22Rv1 (cell line): Measurements from ENCODE around the gene CDC42EP4.

Experiments
- H3K27ac ChIP-seq: fragments of 450-650 bp; 2 replicates; pipeline ENCODE4 v1.5.1; 2017
- ZFX ChIP-seq: fragments of 450-650 bp; IDR thresholded peaks from 2 replicates; pipeline ENCODE4 v1.6.1; 2017; ENCODE audit warnings: antibody characterized with exemption, borderline replicate concordance
- TF ChIP-seq, protein P1 (sequence below): fragments of 450-650 bp; IDR thresholded peaks from 2 replicates; pipeline ENCODE4 v1.5.1; 2017; ENCODE audit warnings: mild to moderate bottlenecking

Gene CDC42EP4

DNA sequence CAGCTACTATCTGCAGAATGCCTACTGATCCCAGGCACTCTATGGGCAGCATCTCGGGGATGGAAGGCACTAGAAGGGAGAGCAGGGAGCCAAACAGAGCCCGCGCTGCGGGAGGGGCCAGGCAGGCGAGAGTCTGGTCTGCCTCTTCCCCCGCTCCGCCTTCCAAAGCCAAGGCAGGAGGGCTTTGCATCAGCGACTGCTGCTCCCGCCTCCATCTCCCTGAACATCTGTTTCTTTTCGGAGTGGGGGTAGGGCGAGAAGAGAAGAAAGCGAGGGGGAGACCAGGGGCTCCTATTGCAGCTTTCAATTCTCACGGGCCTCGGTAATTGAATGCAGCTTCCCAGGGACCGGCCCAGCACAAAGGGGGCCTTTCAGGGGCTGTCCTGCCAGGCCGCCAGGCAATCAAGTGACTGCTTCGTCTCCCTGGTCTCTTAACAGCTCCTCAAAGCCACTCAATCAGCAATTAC, 31.4 kb upstream of the CDC42EP4 start:
- TF ChIP-seq, protein P1, sequence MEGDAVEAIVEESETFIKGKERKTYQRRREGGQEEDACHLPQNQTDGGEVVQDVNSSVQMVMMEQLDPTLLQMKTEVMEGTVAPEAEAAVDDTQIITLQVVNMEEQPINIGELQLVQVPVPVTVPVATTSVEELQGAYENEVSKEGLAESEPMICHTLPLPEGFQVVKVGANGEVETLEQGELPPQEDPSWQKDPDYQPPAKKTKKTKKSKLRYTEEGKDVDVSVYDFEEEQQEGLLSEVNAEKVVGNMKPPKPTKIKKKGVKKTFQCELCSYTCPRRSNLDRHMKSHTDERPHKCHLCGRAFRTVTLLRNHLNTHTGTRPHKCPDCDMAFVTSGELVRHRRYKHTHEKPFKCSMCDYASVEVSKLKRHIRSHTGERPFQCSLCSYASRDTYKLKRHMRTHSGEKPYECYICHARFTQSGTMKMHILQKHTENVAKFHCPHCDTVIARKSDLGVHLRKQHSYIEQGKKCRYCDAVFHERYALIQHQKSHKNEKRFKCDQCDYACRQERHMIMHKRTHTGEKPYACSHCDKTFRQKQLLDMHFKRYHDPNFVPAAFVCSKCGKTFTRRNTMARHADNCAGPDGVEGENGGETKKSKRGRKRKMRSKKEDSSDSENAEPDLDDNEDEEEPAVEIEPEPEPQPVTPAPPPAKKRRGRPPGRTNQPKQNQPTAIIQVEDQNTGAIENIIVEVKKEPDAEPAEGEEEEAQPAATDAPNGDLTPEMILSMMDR = no peak
- no peak for TF ChIP-seq ZFX
- H3K27ac ChIP-seq = no peak overlapping the region

DNA sequence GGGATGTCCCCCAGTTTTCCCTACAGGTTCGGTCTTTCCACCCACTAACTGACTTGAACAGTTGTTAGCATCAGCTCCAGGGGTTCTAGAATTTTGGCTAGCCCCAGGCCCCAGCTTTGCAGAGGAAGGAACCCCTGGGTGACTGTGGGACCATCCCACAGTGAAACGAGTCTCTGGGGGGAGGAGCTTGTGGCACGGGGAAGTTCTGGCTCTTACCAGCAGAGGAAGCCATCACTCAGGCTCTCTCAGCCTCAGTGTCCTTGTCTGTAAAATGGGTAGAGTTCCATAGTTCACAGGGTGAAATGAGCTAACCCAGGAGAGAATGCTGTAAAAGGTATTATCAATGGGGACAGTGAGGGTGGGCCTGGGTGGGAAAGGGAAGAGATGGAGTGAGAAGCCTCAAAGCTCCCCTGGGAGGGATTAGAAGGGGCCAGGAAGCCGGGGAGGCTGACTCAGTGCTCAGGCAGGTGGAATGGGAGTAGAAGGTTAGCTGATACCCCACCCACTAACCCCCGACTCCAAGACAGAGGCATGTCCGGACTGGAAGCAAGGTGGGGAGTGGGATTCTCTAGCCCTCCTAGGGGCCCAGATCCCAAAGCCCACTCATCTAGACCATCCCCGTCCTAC, 30.9 kb upstream of the CDC42EP4 start:
- no peak overlapping the region for H3K27ac ChIP-seq
- TF ChIP-seq ZFX = no peak
- TF ChIP-seq, protein P1 = no peak

DNA sequence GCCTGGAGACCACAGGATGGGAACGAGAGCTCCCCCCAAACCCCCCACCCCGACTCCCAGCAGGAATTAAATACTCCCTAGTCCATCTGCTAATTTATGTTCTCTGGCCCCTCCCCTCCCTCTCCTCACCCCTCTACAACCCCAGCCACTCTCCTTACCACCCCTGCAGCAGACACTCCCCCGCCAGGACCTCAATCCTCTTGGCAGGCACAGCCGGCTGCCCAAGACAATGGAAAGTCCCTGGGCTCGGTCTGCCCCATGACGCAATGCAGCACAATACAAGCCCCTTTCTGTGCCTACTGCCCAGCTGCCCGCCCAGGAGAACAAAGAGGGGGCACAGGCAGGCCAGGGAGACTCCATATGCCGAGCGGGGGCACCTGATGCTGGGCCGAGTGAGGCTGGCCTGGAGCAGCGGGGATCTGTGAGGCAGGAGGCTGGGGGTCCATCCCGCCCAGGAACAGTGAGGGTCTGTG, 30.3 kb upstream of the CDC42EP4 start:
- TF ChIP-seq, protein P1 = no peak
- no peak for TF ChIP-seq ZFX
- no peak overlapping the region for H3K27ac ChIP-seq

DNA sequence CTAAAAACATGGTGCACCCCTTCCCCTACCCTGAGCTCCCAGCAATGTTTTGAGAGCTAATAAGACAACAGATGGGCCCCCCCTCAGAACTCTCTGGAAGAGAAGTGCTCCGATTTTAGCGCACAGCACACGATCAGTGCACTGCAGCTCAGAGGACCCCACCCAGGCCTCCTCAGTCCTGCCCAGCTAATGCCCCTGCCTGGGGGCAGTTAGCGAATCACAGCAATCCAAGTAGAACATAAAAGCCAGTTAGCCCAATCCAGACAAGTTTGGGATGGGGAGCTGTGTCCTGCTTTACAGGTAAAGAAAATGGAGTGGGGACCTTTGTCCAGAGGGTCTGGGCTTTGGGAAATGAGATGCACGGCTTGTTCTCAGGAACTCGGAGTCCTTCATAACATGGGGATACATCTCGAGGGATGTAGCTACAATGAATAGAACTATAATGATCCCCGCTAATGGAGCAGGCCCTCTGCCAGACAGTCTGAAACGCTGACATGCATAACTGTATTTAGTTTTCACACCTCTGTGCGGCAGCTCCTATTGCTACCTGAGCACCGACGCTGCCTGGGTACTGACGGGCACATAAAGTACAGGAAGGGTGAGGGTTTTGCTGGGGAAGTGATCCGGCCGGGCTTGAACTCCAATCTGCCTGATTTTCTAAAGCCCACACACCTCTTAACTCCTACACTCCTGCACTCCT, 29.7 kb upstream of the CDC42EP4 start:
- H3K27ac ChIP-seq = no peak overlapping the region
- TF ChIP-seq ZFX = no peak
- TF ChIP-seq, protein P1 = no peak

DNA sequence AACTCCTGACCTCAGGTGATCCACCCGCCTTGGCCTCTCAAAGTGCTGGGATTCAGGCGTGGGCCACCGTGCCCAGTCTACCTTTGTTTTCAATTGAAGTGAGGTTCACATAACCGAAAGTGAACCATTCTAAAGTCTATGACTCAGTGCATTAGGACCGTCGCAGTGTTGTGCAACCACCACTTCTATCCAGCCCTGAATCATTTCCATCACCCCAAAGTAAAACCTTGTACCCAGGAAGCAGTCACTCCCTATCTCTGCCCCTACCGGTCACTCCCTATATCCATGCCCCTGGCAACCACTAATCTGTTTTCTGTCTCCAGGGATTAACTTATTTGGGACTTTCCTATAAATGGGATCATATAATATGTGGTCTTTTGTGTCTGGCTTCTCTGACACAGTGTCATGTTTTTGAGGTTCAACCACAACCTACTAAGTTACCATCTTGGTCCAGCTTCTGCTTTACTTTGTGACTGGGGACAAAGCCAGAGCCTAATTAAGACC, 28.3 kb upstream of the CDC42EP4 start:
- no peak overlapping the region for H3K27ac ChIP-seq
- TF ChIP-seq, protein P1 = no peak

DNA sequence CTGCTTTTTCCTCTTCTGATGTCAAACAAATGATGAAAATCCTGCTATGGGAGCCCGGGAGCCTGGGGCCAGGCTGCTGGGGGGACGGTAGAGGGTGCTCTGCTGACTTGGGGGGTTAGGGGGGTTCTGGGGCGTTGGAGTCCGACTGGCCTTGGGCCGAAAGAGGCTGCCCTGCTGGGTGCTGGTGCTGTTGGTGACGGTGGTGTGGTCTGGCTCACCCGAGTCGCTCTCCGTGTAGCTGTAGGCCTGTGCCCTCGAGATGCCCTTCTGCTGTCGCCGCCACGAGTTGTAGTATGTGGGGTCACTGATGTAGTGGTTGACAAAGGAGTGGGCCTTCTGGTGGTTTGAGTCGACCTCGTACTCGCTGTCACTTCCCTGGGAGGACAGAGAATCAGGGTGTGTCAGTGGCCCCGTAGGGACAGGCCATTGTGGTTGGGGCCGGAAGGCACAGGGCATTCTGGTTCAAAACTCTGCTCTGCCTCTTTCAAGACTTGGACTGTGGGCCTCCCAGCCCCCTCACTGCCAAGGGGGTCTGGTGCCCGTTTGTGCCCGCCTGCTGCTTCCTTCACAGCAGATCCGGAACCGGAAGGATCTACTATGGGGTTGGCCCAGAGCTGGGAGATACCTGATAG, 26.9 kb upstream of the CDC42EP4 start:
- TF ChIP-seq, protein P1 = no peak
- no peak for TF ChIP-seq ZFX
- no peak overlapping the region for H3K27ac ChIP-seq
